Measurements from ENCODE around the gene CRYGD. TPM values are rescaled to one million over a fixed set of nuclear protein-coding genes. Genes with fewer than 3 reads are reported as not detected.
A peak's percentile ranks its signal among the peaks of the same experiment; 100 is the strongest.

CRYGD gene
- total and polyA plus RNA-seq, 2 of the 13 experiments (the other 11 are each of a cell fraction or from before 2014, with no cell fraction given): not detected

GRCh38 chr2:208142925-208143799 lies 18.8 kb upstream of the CRYGD start (continued):
- TF ChIP-seq DZIP1 (CRISPR knock-in tag; IDR thresholded peaks at IDR 0.05) (no peak), ZNF274 (CRISPR knock-in tag; IDR thresholded peaks at IDR 0.05) (no peak), MTA1 (CRISPR knock-in tag; IDR thresholded peaks at IDR 0.05; ENCODE audit: borderline replicate concordance) (no peak), PBX2 (CRISPR knock-in tag; IDR thresholded peaks at IDR 0.05) (no peak), KMT2B (CRISPR knock-in tag; IDR thresholded peaks at IDR 0.05) (no peak), RORA (CRISPR knock-in tag; IDR thresholded peaks at IDR 0.05) (no peak), XRCC5 (optimal IDR thresholded peaks at IDR 0.05; ENCODE audit: low read length) (peak; percentile 25), U2AF1 (optimal IDR thresholded peaks at IDR 0.05; ENCODE audit: low read depth, low read length) (no peak), MAFK (conservative IDR thresholded peaks at IDR 0.05 in 1 of 2, IDR thresholded peaks at IDR 0.05 in 1 of 2; ENCODE audit: low read length in 2 of 2) (peak; percentile 29 to 56; a peak in 2 of 4 replicates), RFX1 (IDR thresholded peaks at IDR 0.05) (no peak), ZNF841 (CRISPR knock-in tag; IDR thresholded peaks at IDR 0.05; ENCODE audit: borderline replicate concordance) (no peak), ARID3A (IDR thresholded peaks at IDR 0.05; ENCODE audit: low read depth, low read length) (peak; percentile 46; the same call in 1 of the 2 replicates), SMC3 (IDR thresholded peaks at IDR 0.05; ENCODE audit: low read length) (no peak), CC2D1A (CRISPR knock-in tag; IDR thresholded peaks at IDR 0.05) (no peak), KLF16 (CRISPR knock-in tag; IDR thresholded peaks at IDR 0.05) (peak in 1 of 2 experiments; percentile 20; a peak in 1 of 4 replicates), KMT2A (CRISPR knock-in tag; IDR thresholded peaks at IDR 0.05) (no peak), ZSCAN25 (CRISPR knock-in tag; IDR thresholded peaks at IDR 0.05) (no peak), MEIS2 (CRISPR knock-in tag; IDR thresholded peaks at IDR 0.05) (no peak), CEBPG (CRISPR knock-in tag; IDR thresholded peaks at IDR 0.05) (peak; percentile 89), KLF15 (CRISPR knock-in tag; IDR thresholded peaks at IDR 0.05; ENCODE audit: borderline replicate concordance) (no peak)
- TF ChIP-seq, protein P1, sequence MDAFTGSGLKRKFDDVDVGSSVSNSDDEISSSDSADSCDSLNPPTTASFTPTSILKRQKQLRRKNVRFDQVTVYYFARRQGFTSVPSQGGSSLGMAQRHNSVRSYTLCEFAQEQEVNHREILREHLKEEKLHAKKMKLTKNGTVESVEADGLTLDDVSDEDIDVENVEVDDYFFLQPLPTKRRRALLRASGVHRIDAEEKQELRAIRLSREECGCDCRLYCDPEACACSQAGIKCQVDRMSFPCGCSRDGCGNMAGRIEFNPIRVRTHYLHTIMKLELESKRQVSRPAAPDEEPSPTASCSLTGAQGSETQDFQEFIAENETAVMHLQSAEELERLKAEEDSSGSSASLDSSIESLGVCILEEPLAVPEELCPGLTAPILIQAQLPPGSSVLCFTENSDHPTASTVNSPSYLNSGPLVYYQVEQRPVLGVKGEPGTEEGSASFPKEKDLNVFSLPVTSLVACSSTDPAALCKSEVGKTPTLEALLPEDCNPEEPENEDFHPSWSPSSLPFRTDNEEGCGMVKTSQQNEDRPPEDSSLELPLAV (CRISPR knock-in tag; conservative IDR thresholded peaks at IDR 0.05; ENCODE audit: low read depth): no peak
- TF ChIP-seq, protein P2, sequence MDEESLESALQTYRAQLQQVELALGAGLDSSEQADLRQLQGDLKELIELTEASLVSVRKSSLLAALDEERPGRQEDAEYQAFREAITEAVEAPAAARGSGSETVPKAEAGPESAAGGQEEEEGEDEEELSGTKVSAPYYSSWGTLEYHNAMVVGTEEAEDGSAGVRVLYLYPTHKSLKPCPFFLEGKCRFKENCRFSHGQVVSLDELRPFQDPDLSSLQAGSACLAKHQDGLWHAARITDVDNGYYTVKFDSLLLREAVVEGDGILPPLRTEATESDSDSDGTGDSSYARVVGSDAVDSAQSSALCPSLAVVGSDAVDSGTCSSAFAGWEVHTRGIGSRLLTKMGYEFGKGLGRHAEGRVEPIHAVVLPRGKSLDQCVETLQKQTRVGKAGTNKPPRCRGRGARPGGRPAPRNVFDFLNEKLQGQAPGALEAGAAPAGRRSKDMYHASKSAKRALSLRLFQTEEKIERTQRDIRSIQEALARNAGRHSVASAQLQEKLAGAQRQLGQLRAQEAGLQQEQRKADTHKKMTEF (CRISPR knock-in tag; IDR thresholded peaks at IDR 0.05): peak; percentile 88

All from HepG2 (cell line).